ENCODE data around the gene ECE2. TPM values are rescaled to one million over a fixed set of nuclear protein-coding genes. Genes with fewer than 3 reads are reported as not detected.

ECE2 gene
- polyA plus RNA-seq, 1 donor from 2014 or later, result 0.22 TPM

DNA sequence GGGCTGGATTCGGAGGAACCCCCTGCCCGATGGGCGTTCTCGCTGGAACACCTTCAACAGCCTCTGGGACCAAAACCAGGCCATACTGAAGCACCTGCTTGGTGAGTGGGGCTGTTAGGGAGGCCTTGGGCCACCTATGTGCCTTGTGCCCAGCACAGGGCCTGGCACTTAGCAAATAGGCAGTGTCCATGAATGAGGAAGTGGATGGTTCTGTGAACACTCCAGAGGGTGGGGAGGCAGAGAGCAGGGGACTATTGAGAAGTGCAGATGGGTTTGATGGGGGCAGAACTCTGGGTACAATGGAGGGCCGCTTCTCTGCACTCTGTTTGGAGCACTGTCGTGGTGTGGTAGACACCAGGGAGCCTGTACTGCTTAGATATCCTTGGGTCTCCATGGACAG lies 1.5 kb downstream of the ECE2 start:
- H3K9me2 ChIP-seq (ENCODE audit: insufficient read depth, low read length), result no peaks in the 10 kb centered on the region
- no peaks in the 10 kb centered on the region for H4K20me1 ChIP-seq (ENCODE audit: insufficient read depth)
- H3K9me3 ChIP-seq (ENCODE audit: low read length), result no peaks in the 10 kb centered on the region
- no peak overlapping the region for H3K4me2 ChIP-seq (ENCODE audit: low read length)
- no peak overlapping the region for H3K4me3 ChIP-seq (ENCODE audit: low read length)
- H3K9ac ChIP-seq (ENCODE audit: low read length), result no peak overlapping the region
- H3K79me2 ChIP-seq (replicated peaks; ENCODE audit: insufficient read depth, low read length), result no peaks in the 10 kb centered on the region
- H3K27ac ChIP-seq (ENCODE audit: low read length), result no peak overlapping the region
- H3K36me3 ChIP-seq (ENCODE audit: insufficient read depth, low read length), result no peaks in the 10 kb centered on the region
- no peak for TF ChIP-seq REST (IDR thresholded peaks at IDR 0.05; ENCODE audit: borderline replicate concordance)
- TF ChIP-seq EP300 (conservative IDR thresholded peaks at IDR 0.05; ENCODE audit: poor library complexity, severe bottlenecking), result no peak
- TF ChIP-seq RAD21 (conservative IDR thresholded peaks at IDR 0.05), result no peak
- no peak for TF ChIP-seq MXI1 (conservative IDR thresholded peaks at IDR 0.05; ENCODE audit: poor library complexity, severe bottlenecking)
- TF ChIP-seq TAF1 (IDR thresholded peaks at IDR 0.05; ENCODE audit: low read depth), result no peak
- no peak for TF ChIP-seq EZH2 (IDR thresholded peaks at IDR 0.05; ENCODE audit: borderline replicate concordance, insufficient read depth, low read length, poor library complexity, severe bottlenecking)
- TF ChIP-seq SMC3 (conservative IDR thresholded peaks at IDR 0.05; ENCODE audit: poor library complexity), result no peak
- TF ChIP-seq, protein P1, sequence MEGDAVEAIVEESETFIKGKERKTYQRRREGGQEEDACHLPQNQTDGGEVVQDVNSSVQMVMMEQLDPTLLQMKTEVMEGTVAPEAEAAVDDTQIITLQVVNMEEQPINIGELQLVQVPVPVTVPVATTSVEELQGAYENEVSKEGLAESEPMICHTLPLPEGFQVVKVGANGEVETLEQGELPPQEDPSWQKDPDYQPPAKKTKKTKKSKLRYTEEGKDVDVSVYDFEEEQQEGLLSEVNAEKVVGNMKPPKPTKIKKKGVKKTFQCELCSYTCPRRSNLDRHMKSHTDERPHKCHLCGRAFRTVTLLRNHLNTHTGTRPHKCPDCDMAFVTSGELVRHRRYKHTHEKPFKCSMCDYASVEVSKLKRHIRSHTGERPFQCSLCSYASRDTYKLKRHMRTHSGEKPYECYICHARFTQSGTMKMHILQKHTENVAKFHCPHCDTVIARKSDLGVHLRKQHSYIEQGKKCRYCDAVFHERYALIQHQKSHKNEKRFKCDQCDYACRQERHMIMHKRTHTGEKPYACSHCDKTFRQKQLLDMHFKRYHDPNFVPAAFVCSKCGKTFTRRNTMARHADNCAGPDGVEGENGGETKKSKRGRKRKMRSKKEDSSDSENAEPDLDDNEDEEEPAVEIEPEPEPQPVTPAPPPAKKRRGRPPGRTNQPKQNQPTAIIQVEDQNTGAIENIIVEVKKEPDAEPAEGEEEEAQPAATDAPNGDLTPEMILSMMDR (IDR thresholded peaks at IDR 0.05; ENCODE audit: poor library complexity, severe bottlenecking), result no peak
- TF ChIP-seq POLR2AphosphoS5 (IDR thresholded peaks at IDR 0.05), result no peak
- H3K27me3 ChIP-seq (ENCODE audit: insufficient read depth, low read depth, low read length), result peaks cover 42% of the 10 kb centered on the region
- H3F3A ChIP-seq (ENCODE audit: insufficient read depth, low read length, poor library complexity, severe bottlenecking), result no peaks in the 10 kb centered on the region
- no peak overlapping the region for H2AFZ ChIP-seq (ENCODE audit: low read depth, low read length)

- TF ChIP-seq POLR2AphosphoS5 (IDR thresholded peaks at IDR 0.05) (no peak), EP300 (conservative IDR thresholded peaks at IDR 0.05; ENCODE audit: poor library complexity, severe bottlenecking) (no peak), RAD21 (conservative IDR thresholded peaks at IDR 0.05) (no peak), SMC3 (conservative IDR thresholded peaks at IDR 0.05; ENCODE audit: poor library complexity) (no peak), TAF1 (IDR thresholded peaks at IDR 0.05; ENCODE audit: low read depth) (no peak), REST (IDR thresholded peaks at IDR 0.05; ENCODE audit: borderline replicate concordance) (no peak), MXI1 (conservative IDR thresholded peaks at IDR 0.05; ENCODE audit: poor library complexity, severe bottlenecking) (no peak), EZH2 (IDR thresholded peaks at IDR 0.05; ENCODE audit: borderline replicate concordance, insufficient read depth, low read length, poor library complexity, severe bottlenecking) (no peak)
- TF ChIP-seq, protein P1 (IDR thresholded peaks at IDR 0.05; ENCODE audit: poor library complexity, severe bottlenecking), result no peak
- H4K20me1 ChIP-seq (ENCODE audit: insufficient read depth), result no peaks in the 10 kb centered on the region
- H3K9ac ChIP-seq (ENCODE audit: low read length), result no peak overlapping the region
- H3K27ac ChIP-seq (ENCODE audit: low read length), result no peak overlapping the region
- no peaks in the 10 kb centered on the region for H3K36me3 ChIP-seq (ENCODE audit: insufficient read depth, low read length)
- no peaks in the 10 kb centered on the region for H3K9me3 ChIP-seq (ENCODE audit: low read length)
- no peaks in the 10 kb centered on the region for H3K79me2 ChIP-seq (replicated peaks; ENCODE audit: insufficient read depth, low read length)
- no peaks in the 10 kb centered on the region for H3K9me2 ChIP-seq (ENCODE audit: insufficient read depth, low read length)
- H3K4me3 ChIP-seq (ENCODE audit: low read length), result no peak overlapping the region
- peaks cover 8% of the 10 kb centered on the region for H3K27me3 ChIP-seq (ENCODE audit: insufficient read depth, low read depth, low read length)
- no peak overlapping the region for H2AFZ ChIP-seq (ENCODE audit: low read depth, low read length)
- no peak overlapping the region for H3K4me2 ChIP-seq (ENCODE audit: low read length)
- H3F3A ChIP-seq (ENCODE audit: insufficient read depth, low read length, poor library complexity, severe bottlenecking), result no peaks in the 10 kb centered on the region
Observed at GRCh38 chr3:184282941-184283340, 7.1 kb downstream of the ECE2 start.
